SIG-M5 treated with dmso at 0.1 percent for 504 hours (cell line): ENCODE measurements around the gene NUDT14.

ENCODE experiments used
- DNase-seq: peaks from one replicate; lab custom pipeline; 2025; ENCODE audit not compliant: unreplicated experiment; lab: John Stamatoyannopoulos, UW

NUDT14 gene

GRCh38 chr14:105180592-105181548, at the start of gene NUDT14:
NUDT14 (minus strand) TSS chr14:105181312; CDS start chr14:105181209, 103 bp downstream.
- peak; percentile 32 for DNase-seq

GRCh38 chr14:105229099-105229655, 48.1 kb upstream of the NUDT14 start:
- no peak for DNase-seq

GRCh38 chr14:105228562-105228961, 47.5 kb upstream of the NUDT14 start:
- DNase-seq = no peak

GRCh38 chr14:105227346-105227745, 46.2 kb upstream of the NUDT14 start:
- DNase-seq = no peak

GRCh38 chr14:105226198-105226597, 45.1 kb upstream of the NUDT14 start:
- no peak for DNase-seq

GRCh38 chr14:105224845-105225570, 43.9 kb upstream of the NUDT14 start:
- DNase-seq = no peak

GRCh38 chr14:105223770-105224544, 42.8 kb upstream of the NUDT14 start:
- no peak for DNase-seq

GRCh38 chr14:105223260-105223659, 42.1 kb upstream of the NUDT14 start:
- DNase-seq = no peak

- DNase-seq = no peak
Observed at GRCh38 chr14:105221598-105222178, 40.6 kb upstream of the NUDT14 start.

- DNase-seq = no peak
Observed at GRCh38 chr14:105220699-105221597, 39.8 kb upstream of the NUDT14 start.

GRCh38 chr14:105219753-105220152, 38.6 kb upstream of the NUDT14 start:
- no peak for DNase-seq

- no peak for DNase-seq
Observed at GRCh38 chr14:105219043-105219612, 38.0 kb upstream of the NUDT14 start.

GRCh38 chr14:105218611-105219010, 37.5 kb upstream of the NUDT14 start:
- DNase-seq = no peak

- DNase-seq = no peak
Observed at GRCh38 chr14:105217774-105218173, 36.7 kb upstream of the NUDT14 start.

- DNase-seq = no peak
Observed at GRCh38 chr14:105216490-105217247, 35.6 kb upstream of the NUDT14 start.

GRCh38 chr14:105215602-105216001, 34.5 kb upstream of the NUDT14 start:
- no peak for DNase-seq

GRCh38 chr14:105214324-105214915, 33.3 kb upstream of the NUDT14 start:
- DNase-seq = no peak

- no peak for DNase-seq
Observed at GRCh38 chr14:105213361-105213760, 32.2 kb upstream of the NUDT14 start.
